AG04449 (cell line): ENCODE measurements around the gene SEZ6.

Source experiments
- CTCF ChIA-PET: fragments of 350-600 bp; formaldehyde crosslinking; extraction: SDS; loops from one replicate; lab custom pipeline; 2021; ENCODE audit warnings: antibody characterized with exemption; lab: Yijun Ruan, JAX
- POLR2A ChIA-PET: fragments of 400-600, 350-600 bp; formaldehyde crosslinking; extraction: SDS; loops from one replicate; lab custom pipeline; 2020; ENCODE audit warnings: antibody characterized with exemption, inconsistent platforms; lab: Yijun Ruan, JAX
- DNase-seq: peaks from one replicate; pipeline ENCODE4 v3.0.0-alpha.2; 2010; ENCODE audit warnings: low read depth, low spot score
- H3K4me3 ChIP-seq: 2 replicates; pipeline ENCODE4 v1.5.1; 2011; ENCODE audit warnings: low read depth, mild to moderate bottlenecking, control low read depth, low read length
- TF ChIP-seq, protein P1 (sequence below): IDR thresholded peaks from one replicate; pipeline ENCODE4 v1.5.1; 2011; ENCODE audit warnings: mild to moderate bottlenecking, moderate library complexity, low read length, control low read depth, inconsistent platforms; ENCODE audit not compliant: insufficient read depth; ENCODE audit errors: missing control alignments

Gene SEZ6

GRCh38 chr17:28988475-28988874 lies 17.4 kb downstream of the SEZ6 start:
- ChIA-PET POLR2A (no interaction called here), CTCF (interaction anchor here (1.0 kb wide), 1 partner anchor 93 kb away, joined by 3 read pairs; no protein-coding TSS in a partner anchor)
- H3K4me3 ChIP-seq, result no peak overlapping the region
- no peak for DNase-seq
- TF ChIP-seq, protein P1, sequence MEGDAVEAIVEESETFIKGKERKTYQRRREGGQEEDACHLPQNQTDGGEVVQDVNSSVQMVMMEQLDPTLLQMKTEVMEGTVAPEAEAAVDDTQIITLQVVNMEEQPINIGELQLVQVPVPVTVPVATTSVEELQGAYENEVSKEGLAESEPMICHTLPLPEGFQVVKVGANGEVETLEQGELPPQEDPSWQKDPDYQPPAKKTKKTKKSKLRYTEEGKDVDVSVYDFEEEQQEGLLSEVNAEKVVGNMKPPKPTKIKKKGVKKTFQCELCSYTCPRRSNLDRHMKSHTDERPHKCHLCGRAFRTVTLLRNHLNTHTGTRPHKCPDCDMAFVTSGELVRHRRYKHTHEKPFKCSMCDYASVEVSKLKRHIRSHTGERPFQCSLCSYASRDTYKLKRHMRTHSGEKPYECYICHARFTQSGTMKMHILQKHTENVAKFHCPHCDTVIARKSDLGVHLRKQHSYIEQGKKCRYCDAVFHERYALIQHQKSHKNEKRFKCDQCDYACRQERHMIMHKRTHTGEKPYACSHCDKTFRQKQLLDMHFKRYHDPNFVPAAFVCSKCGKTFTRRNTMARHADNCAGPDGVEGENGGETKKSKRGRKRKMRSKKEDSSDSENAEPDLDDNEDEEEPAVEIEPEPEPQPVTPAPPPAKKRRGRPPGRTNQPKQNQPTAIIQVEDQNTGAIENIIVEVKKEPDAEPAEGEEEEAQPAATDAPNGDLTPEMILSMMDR, result no peak

GRCh38 chr17:28986714-28987655 lies 18.8 kb downstream of the SEZ6 start:
- TF ChIP-seq, protein P1, result no peak
- ChIA-PET CTCF (interaction anchor here (0.8 to 1.9 kb wide), 3 partner anchors 22 to 125 kb away, joined by 3 to 5 read pairs (median 3); no protein-coding TSS in a partner anchor), POLR2A (no interaction called here)
- H3K4me3 ChIP-seq, result no peak overlapping the region
- DNase-seq, result no peak

DNA sequence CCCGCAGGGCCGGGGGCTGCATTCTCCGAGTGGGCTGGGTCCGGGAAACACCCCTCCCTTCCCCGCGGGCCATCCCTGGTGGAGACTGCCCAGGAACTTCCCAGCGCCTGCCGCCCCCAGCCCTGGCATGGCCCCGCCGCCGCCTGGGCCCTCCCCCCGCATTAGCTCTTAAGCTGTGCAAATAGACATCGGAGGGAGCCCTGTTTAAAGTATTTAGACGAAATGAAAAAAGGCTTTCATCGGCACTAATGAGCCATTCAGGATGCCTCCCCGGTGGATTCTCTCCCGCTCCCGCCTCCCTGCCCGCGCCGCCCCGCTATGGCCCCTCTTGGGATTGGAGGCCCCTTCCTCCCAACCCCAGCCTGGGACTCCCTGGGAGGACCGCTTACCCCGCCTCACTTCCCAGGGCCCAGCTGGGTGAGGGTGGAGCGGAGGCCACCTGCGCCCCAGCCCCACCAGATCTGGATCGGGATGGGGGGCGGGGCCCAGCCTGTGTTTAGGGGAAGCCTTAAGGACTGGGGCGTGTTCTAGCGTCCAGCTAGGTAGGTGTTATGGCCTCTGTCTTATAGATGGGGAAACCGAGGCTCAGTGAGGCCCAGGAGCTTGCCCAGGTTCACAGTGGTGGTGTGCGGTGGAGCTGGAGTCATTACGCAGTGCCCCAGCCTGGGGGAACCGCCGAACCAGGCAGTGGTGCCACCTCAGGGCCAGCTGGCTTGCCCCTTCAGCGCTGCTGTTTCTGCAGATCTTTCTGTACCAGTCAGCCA lies 19.7 kb downstream of the SEZ6 start:
- H3K4me3 ChIP-seq, result no peak overlapping the region
- DNase-seq, result no peak
- ChIA-PET CTCF (interaction anchor here (1.1 to 1.9 kb wide), 3 partner anchors 20 to 126 kb away, joined by 3 to 5 read pairs (median 4); no protein-coding TSS in a partner anchor), POLR2A (no interaction called here)
- TF ChIP-seq, protein P1, result no peak

GRCh38 chr17:28983286-28984230 lies 22.3 kb downstream of the SEZ6 start:
- no peak overlapping the region for H3K4me3 ChIP-seq
- CTCF ChIA-PET, result interaction anchor here (1.0 to 4.0 kb wide), 6 partner anchors 10 to 153 kb away, joined by 3 to 19 read pairs (median 6); no protein-coding TSS in a partner anchor
- POLR2A ChIA-PET, result interaction anchor here (0.6 kb wide), 1 partner anchor 355 kb away, joined by 3 read pairs; no protein-coding TSS in a partner anchor
- TF ChIP-seq, protein P1, result no peak
- no peak for DNase-seq

GRCh38 chr17:28982131-28982793 lies 23.6 kb downstream of the SEZ6 start:
- CTCF ChIA-PET, result interaction anchor here (1.4 to 4.0 kb wide), 5 partner anchors 16 to 134 kb away, joined by 5 to 19 read pairs (median 7); no protein-coding TSS in a partner anchor
- no peak overlapping the region for H3K4me3 ChIP-seq
- DNase-seq, result no peak
- TF ChIP-seq, protein P1, result no peak
- POLR2A ChIA-PET, result no interaction called here
